C4-2B (cell line): Measurements from ENCODE around the gene TGFBR3.

Experiments used
- ZFX ChIP-seq: fragments of 450-650 bp; IDR thresholded peaks from 2 replicates; pipeline ENCODE4 v1.6.1; 2017
- TF ChIP-seq, protein P1 (sequence below): fragments of 450-650 bp; conservative IDR thresholded peaks from 2 replicates; pipeline ENCODE4 v1.5.1; 2017; ENCODE audit warnings: mild to moderate bottlenecking

DNA sequence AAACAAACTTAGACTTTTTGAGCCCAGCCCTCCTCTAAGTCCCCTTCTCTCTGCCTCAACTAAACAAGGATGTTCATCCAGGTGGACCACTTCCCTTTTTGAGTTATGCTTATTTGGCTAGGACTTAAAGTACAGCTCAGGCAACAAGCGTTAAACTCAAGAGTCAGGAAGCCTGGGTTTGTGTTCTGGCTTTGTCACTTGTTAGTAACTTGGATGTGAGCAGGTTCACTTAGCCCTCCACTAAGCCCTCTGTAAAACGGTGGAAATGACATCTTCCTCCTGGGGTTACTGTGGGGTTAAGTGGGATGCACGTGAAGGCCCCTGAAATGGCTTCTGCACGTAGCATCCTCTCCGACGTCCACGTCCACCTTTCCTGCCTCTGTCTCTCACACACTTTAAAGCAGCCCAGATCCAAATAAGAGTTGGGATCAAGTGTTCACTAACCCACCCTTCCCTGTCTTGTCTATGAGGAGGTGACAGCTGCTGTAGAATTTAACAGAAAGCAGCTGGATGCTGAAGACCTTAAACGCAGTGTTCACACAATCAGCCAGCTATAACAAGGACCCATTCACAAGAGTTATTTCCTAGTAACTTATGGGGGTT, 152.7 kb downstream of the TGFBR3 start:
- TF ChIP-seq, protein P1, sequence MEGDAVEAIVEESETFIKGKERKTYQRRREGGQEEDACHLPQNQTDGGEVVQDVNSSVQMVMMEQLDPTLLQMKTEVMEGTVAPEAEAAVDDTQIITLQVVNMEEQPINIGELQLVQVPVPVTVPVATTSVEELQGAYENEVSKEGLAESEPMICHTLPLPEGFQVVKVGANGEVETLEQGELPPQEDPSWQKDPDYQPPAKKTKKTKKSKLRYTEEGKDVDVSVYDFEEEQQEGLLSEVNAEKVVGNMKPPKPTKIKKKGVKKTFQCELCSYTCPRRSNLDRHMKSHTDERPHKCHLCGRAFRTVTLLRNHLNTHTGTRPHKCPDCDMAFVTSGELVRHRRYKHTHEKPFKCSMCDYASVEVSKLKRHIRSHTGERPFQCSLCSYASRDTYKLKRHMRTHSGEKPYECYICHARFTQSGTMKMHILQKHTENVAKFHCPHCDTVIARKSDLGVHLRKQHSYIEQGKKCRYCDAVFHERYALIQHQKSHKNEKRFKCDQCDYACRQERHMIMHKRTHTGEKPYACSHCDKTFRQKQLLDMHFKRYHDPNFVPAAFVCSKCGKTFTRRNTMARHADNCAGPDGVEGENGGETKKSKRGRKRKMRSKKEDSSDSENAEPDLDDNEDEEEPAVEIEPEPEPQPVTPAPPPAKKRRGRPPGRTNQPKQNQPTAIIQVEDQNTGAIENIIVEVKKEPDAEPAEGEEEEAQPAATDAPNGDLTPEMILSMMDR, result no peak
- TF ChIP-seq ZFX, result no peak
